Esophagus muscularis mucosa (tissue), 4 donors: ENCODE data around the gene FADD.

Experiments used
- CTCF ChIP-seq, 3 experiments: fragments of 200-600 bp in 2 of 3; fragments of 450-650 bp in 1 of 3; sonication (generic) in 2 of 3; IDR thresholded peaks; one replicate each; pipeline ENCODE4 v1.5.1; 2017 to 2019; ENCODE audit warnings: antibody characterized with exemption in 3 of 3, mild to moderate bottlenecking in 2 of 3, moderate library complexity in 1 of 3
- EP300 ChIP-seq: sonication (generic); formaldehyde crosslinking; IDR thresholded peaks from one replicate; pipeline ENCODE4 v1.6.1; 2017; ENCODE audit warnings: antibody characterized with exemption
- POLR2A ChIP-seq: fragments of 450-650 bp; IDR thresholded peaks from one replicate; pipeline ENCODE4 v1.6.1; 2017; ENCODE audit warnings: antibody characterized with exemption, moderate library complexity, mild to moderate bottlenecking, low read depth
- POLR2AphosphoS5 ChIP-seq, 2 donors: sonication (generic); formaldehyde crosslinking; IDR thresholded peaks; one replicate each; pipeline ENCODE4 v1.6.1; 2017; ENCODE audit warnings: antibody characterized with exemption in 2 of 2

- no peak for TF ChIP-seq CTCF (IDR thresholded peaks at IDR 0.05)
- no peak for TF ChIP-seq POLR2AphosphoS5 (IDR thresholded peaks at IDR 0.05)
- no peak for TF ChIP-seq EP300
- TF ChIP-seq POLR2A = no peak
Measured at GRCh38 chr11:70174547-70175235, 28.4 kb upstream of the FADD start.
